HepG2 (cell line): ENCODE data around the gene PACS2. TPM values are rescaled to one million over a fixed set of nuclear protein-coding genes. Genes with fewer than 3 reads are reported as not detected.

Experiments used
- ATAC-seq: fragments of 200-7000 bp; cut with Tn5 transposase; 3 replicates; pipeline ENCODE4 v1.9.1; 2020; ENCODE audit warnings: mild to moderate bottlenecking, moderate library complexity
- BruUV-seq: library from RNA; stranded (reverse); fragments of 400-500 nt; replicated peaks from 2 replicates; lab custom pipeline; 2021; lab: Mats Ljungman, UMichigan
- CTCF ChIA-PET: fragments of 300-600 bp; formaldehyde crosslinking; extraction: SDS; loops from one replicate; lab custom pipeline; 2021; ENCODE audit warnings: low total read pairs, inconsistent platforms, low intra/inter-chr PET ratio; lab: Yijun Ruan, JAX
- POLR2A ChIA-PET: fragments of 350-600 bp; sonication (Branson Sonifier 250); formaldehyde crosslinking; loops from one replicate; lab custom pipeline; 2020; ENCODE audit warnings: antibody characterized with exemption, inconsistent platforms; lab: Yijun Ruan, JAX
- DNase-seq: peaks from one replicate; pipeline ENCODE4 v3.0.0-alpha.2; 2015; ENCODE audit warnings: low spot score
- FAIRE-seq: peaks from 3 replicates; lab custom pipeline; 2011; peaks lifted over from hg19 to GRCh38; lab: Jason Lieb, UNC
- H2AFZ ChIP-seq: one replicate; pipeline ENCODE4 v1.6.1; 2011; ENCODE audit warnings: low read length, inconsistent platforms
- H3K27ac ChIP-seq: fragments of 300-600 bp; 3 replicates; pipeline ENCODE4 v1.8.0; 2011; ENCODE audit warnings: mixed run types, mild to moderate bottlenecking, mixed read lengths, low read length, inconsistent platforms; ENCODE audit not compliant: insufficient read depth; ENCODE audit errors: extremely low read length
- H3K27me3 ChIP-seq, 2 experiments: fragments of 200-600 bp in 1 of 2; 2 replicates in 1 of 2; 3 replicates in 1 of 2; pipeline versions ENCODE4 v1.6.0 to v1.8.0; 2011; ENCODE audit warnings: low read length in 2 of 2, mild to moderate bottlenecking in 2 of 2, moderate library complexity in 2 of 2, inconsistent platforms in 1 of 2; ENCODE audit not compliant: insufficient read depth in 2 of 2, control insufficient read depth in 1 of 2
- H3K36me3 ChIP-seq, 2 experiments: fragments of 200-600 bp in 1 of 2; replicated peaks in 1 of 2; 2 replicates in 1 of 2; 3 replicates in 1 of 2; pipeline versions ENCODE4 v1.5.1 to v1.8.0; 2011; ENCODE audit warnings: low read length in 2 of 2, inconsistent platforms in 1 of 2; ENCODE audit not compliant: insufficient read depth in 2 of 2, control insufficient read depth in 1 of 2
- H3K4me1 ChIP-seq: 2 replicates; pipeline ENCODE4 v1.5.1; 2012; ENCODE audit warnings: low read length, inconsistent platforms; ENCODE audit not compliant: insufficient read depth
- H3K4me2 ChIP-seq: 2 replicates; pipeline ENCODE4 v1.6.0; 2011; ENCODE audit warnings: low read depth, low read length, inconsistent platforms
- H3K4me3 ChIP-seq, 3 experiments: fragments of 200-600 bp in 1 of 3; sonication (generic), shearing (Covaris generic) in 1 of 3; replicated peaks in 1 of 3; 2 replicates each; pipeline ENCODE4 v1.5.1; 2011 to 2016; ENCODE audit warnings: low read length in 3 of 3, inconsistent platforms in 2 of 3, low read depth in 2 of 3, mild to moderate bottlenecking in 2 of 3, control low read depth in 1 of 3, mixed read lengths in 1 of 3; ENCODE audit not compliant: insufficient read depth in 1 of 3
- H3K79me2 ChIP-seq: one replicate; pipeline ENCODE4 v1.6.1; 2011; ENCODE audit warnings: low read length, inconsistent platforms; ENCODE audit not compliant: insufficient read depth
- H3K9ac ChIP-seq: 2 replicates; pipeline ENCODE4 v1.6.0; 2011; ENCODE audit warnings: mild to moderate bottlenecking, low read depth, low read length, inconsistent platforms; ENCODE audit not compliant: insufficient read depth
- H3K9me3 ChIP-seq: 2 replicates; pipeline ENCODE4 v1.5.1; 2012; ENCODE audit warnings: mild to moderate bottlenecking, low read length
- H4K20me1 ChIP-seq: 2 replicates; pipeline ENCODE4 v1.6.0; 2011; ENCODE audit warnings: inconsistent platforms, mild to moderate bottlenecking, low read length, moderate library complexity; ENCODE audit not compliant: insufficient read depth
- CBFB ChIP-seq: sonication (generic); formaldehyde crosslinking; IDR thresholded peaks from 2 replicates; pipeline ENCODE4 v1.4.0; 2020; ENCODE audit warnings: missing genetic modification reagents
- CENPX ChIP-seq: sonication (generic); formaldehyde crosslinking; IDR thresholded peaks from 2 replicates; pipeline ENCODE4 v1.9.0; 2021; ENCODE audit warnings: mild to moderate bottlenecking, missing genetic modification reagents, moderate library complexity
- CHCHD3 ChIP-seq: sonication (generic); formaldehyde crosslinking; IDR thresholded peaks from 2 replicates; pipeline ENCODE4 v1.8.0; 2022; ENCODE audit warnings: mild to moderate bottlenecking, missing genetic modification reagents, moderate library complexity
- DPF2 ChIP-seq: sonication (generic); formaldehyde crosslinking; IDR thresholded peaks from 2 replicates; pipeline ENCODE4 v1.4.0; 2020; ENCODE audit warnings: mild to moderate bottlenecking, low read depth, missing genetic modification reagents, borderline replicate concordance
- FOXK2 ChIP-seq: fragments of 450-650 bp; IDR thresholded peaks from 2 replicates; pipeline ENCODE4 v1.6.1; 2016
- MED1 ChIP-seq: sonication (generic); formaldehyde crosslinking; IDR thresholded peaks from 2 replicates; pipeline ENCODE4 v1.4.0; 2020; ENCODE audit warnings: missing genetic modification reagents
- NFRKB ChIP-seq: fragments of 450-650 bp; IDR thresholded peaks from 2 replicates; pipeline ENCODE4 v1.6.1; 2017
- SYNCRIP ChIP-seq: fragments of 200-400 bp; formaldehyde crosslinking; IDR thresholded peaks from 2 replicates; pipeline ENCODE4 v1.6.1; 2018; ENCODE audit warnings: mild to moderate bottlenecking, low read depth, low read length; ENCODE audit not compliant: insufficient read depth
- YEATS2 ChIP-seq: sonication (generic); formaldehyde crosslinking; IDR thresholded peaks from 2 replicates; pipeline ENCODE4 v1.4.0; 2020; ENCODE audit warnings: missing genetic modification reagents, borderline replicate concordance
- ZNF598 ChIP-seq: sonication (generic); formaldehyde crosslinking; IDR thresholded peaks from 2 replicates; pipeline ENCODE4 v1.5.1; 2020; ENCODE audit warnings: mild to moderate bottlenecking, missing genetic modification reagents, borderline replicate concordance
- ZNF652 ChIP-seq: IDR thresholded peaks from 2 replicates; pipeline ENCODE4 v1.6.1; 2016; ENCODE audit warnings: low read depth, borderline replicate concordance
- WGBS: methylation state at CpG from one replicate; pipeline ENCODE4 v1.1.6; 2017; ENCODE audit warnings: low lambda C conversion rate; 5-methylcytosine and 5-hydroxymethylcytosine counted together
- in situ Hi-C: cut with HindIII; loops from 2 replicates; pipeline ENCODE4 v1.10.0; 2017; ENCODE audit warnings: low pct_unique_long_range_greater_than_20kb; ENCODE audit not compliant: extremely low pct_ligation_motif_present
- intact Hi-C: fragments of 100-400 bp; cut with micrococcal nuclease; formaldehyde crosslinking; loops from one replicate; pipeline ENCODE4 v1.10.0; 2022; ENCODE audit not compliant: unreplicated experiment
- polyA plus RNA-seq, 8 experiments: library from polyadenylated mRNA; depleted of rRNA in 3 of 8; stranded (reverse) in 7 of 8; unstranded in 1 of 8; fragments of >200 nt; fragmentation: Illumina TruSeq in 4 of 8; extraction: Trizol in 4 of 8; gene quantifications; 2 replicates each; pipeline versions ENCODE4 v1.2.1 to v1.2.3, GENCODE V29; 2011 to 2016; ENCODE audit warnings: low read depth in 4 of 8, missing spikeins in 1 of 8, mixed read lengths in 1 of 8; ENCODE audit not compliant: insufficient read depth in 1 of 8
- total RNA-seq, 5 experiments: library from RNA; depleted of rRNA; stranded (reverse); fragments of >200 nt; fragmentation: Illumina TruSeq; extraction: Trizol; gene quantifications; 2 replicates each; pipeline ENCODE4 v1.2.3, GENCODE V29; 2016; ENCODE audit warnings: low read depth in 1 of 5
- TF ChIP-seq, protein P1 (sequence below): sonication (generic); formaldehyde crosslinking; IDR thresholded peaks from 2 replicates; pipeline ENCODE4 v1.4.0; 2020; ENCODE audit warnings: missing genetic modification reagents

The PACS2 gene
- total and polyA plus RNA-seq, 2 of the 13 experiments (the other 11 are each of a cell fraction or from before 2014, with no cell fraction given) = 23.6 to 27.6 TPM

DNA sequence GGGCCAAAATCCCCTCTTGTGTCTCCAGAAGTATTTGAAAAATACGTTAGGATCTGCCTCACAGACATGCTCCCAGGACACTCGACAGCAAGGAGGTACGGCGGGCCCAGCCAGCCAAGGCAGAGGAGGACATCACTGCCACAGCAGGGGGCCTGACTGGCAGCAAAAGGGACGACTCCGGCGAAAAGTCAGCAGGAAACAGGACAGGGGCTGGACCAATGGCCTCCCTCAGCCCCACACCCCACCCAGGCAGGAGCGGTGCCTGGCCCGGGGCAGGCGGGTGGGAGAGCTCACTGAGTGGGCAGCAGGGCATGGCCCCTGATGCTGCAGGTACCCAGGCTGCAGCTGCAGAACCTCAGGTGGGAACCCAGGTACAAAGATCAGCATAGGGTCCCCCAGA is 31.5 kb upstream of the PACS2 start:
- intact Hi-C loops (no loop called here), in situ Hi-C loops (loop anchor here (5.0 kb wide), 1 partner anchor 81 kb away; no protein-coding TSS in a partner anchor)
- no peak for FAIRE-seq
- H4K20me1 ChIP-seq = peaks cover 11% of the 10 kb centered on the region; the same call in 1 of the 2 replicates
- no peak for ATAC-seq
- H3K4me1 ChIP-seq = peaks cover 6% of the 10 kb centered on the region; the same call in 1 of the 2 replicates
- H3K9me3 ChIP-seq = no peaks in the 10 kb centered on the region
- ChIA-PET CTCF (no interaction called here), POLR2A (no interaction called here)
- no peaks in the 10 kb centered on the region for H3K27me3 ChIP-seq
- WGBS = 93% methylated on average over 6 of the region's 10 CpGs
- H3K79me2 ChIP-seq = peaks cover 33% of the 10 kb centered on the region
- BruUV-seq = no TSS peak
- TF ChIP-seq CHCHD3 (CRISPR knock-in tag) = no peak
- H2AFZ ChIP-seq = no peak overlapping the region
- peaks cover 7 to 19% of the 10 kb centered on the region in 2 experiments; a peak in 3 of 5 replicates for H3K36me3 ChIP-seq
- H3K4me3 ChIP-seq = no peak overlapping the region
- no peak overlapping the region for H3K4me2 ChIP-seq
- DNase-seq = no peak
- no peak overlapping the region for H3K27ac ChIP-seq
- no peak overlapping the region for H3K9ac ChIP-seq

DNA sequence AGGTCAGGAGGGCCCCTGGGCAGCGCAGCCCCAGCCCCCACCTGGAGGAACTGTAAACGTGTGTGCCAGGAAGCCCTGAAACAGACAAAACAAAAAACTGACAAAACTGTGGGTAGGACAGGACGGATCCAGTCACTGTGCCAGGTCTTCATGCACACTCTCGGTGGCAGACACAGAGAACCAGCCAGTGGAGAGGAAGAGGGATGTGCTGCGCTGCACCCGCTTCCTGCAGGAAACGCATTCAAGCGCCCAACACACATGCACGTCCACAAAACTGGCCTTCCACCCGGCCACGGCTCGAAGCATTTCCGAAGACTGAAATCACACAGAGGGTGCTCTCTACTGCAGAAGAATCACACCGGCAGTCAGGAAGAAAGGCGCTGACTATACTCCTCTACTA is 30.6 kb upstream of the PACS2 start:
- H3K27me3 ChIP-seq = no peaks in the 10 kb centered on the region
- H3K9me3 ChIP-seq = no peaks in the 10 kb centered on the region
- FAIRE-seq (no peak), DNase-seq (no peak), ATAC-seq (no peak)
- no peak overlapping the region for H3K4me2 ChIP-seq
- H3K4me3 ChIP-seq = no peak overlapping the region
- no peak overlapping the region for H2AFZ ChIP-seq
- ChIA-PET POLR2A (no interaction called here), CTCF (no interaction called here)
- no peak overlapping the region for H3K27ac ChIP-seq
- H4K20me1 ChIP-seq = peaks cover 11% of the 10 kb centered on the region; the same call in 1 of the 2 replicates
- intact Hi-C loops = no loop called here
- peaks cover 7 to 19% of the 10 kb centered on the region in 2 experiments; a peak in 3 of 5 replicates for H3K36me3 ChIP-seq
- in situ Hi-C loops = loop anchor here (5.0 kb wide), 1 partner anchor 82 kb away; no protein-coding TSS in a partner anchor
- peaks cover 6% of the 10 kb centered on the region; the same call in 1 of the 2 replicates for H3K4me1 ChIP-seq
- 98% methylated on average over 15 of the region's 15 CpGs for WGBS
- no peak overlapping the region for H3K9ac ChIP-seq
- peaks cover 33% of the 10 kb centered on the region for H3K79me2 ChIP-seq
- no peak for TF ChIP-seq MED1
- TF ChIP-seq FOXK2 = no peak
- no peak for TF ChIP-seq YEATS2 (CRISPR knock-in tag)
- no peak for TF ChIP-seq ZNF598 (CRISPR knock-in tag)
- no peak for TF ChIP-seq SYNCRIP
- no peak for TF ChIP-seq ZNF652
- no peak for TF ChIP-seq DPF2 (CRISPR knock-in tag)
- TF ChIP-seq, protein P1, sequence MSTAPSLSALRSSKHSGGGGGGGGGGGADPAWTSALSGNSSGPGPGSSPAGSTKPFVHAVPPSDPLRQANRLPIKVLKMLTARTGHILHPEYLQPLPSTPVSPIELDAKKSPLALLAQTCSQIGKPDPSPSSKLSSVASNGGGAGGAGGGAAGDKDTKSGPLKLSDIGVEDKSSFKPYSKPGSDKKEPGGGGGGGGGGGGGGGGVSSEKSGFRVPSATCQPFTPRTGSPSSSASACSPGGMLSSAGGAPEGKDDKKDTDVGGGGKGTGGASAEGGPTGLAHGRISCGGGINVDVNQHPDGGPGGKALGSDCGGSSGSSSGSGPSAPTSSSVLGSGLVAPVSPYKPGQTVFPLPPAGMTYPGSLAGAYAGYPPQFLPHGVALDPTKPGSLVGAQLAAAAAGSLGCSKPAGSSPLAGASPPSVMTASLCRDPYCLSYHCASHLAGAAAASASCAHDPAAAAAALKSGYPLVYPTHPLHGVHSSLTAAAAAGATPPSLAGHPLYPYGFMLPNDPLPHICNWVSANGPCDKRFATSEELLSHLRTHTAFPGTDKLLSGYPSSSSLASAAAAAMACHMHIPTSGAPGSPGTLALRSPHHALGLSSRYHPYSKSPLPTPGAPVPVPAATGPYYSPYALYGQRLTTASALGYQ (CRISPR knock-in tag) = no peak
- no peak for TF ChIP-seq CBFB (CRISPR knock-in tag)
- TF ChIP-seq NFRKB = no peak
- TF ChIP-seq CENPX (CRISPR knock-in tag) = no peak
- BruUV-seq = no TSS peak
